SU-DHL-6 (cell line): Measurements from ENCODE around the gene EHBP1.

Source experiments
- H2AFZ ChIP-seq: fragments of 200-600 bp; sonication (generic); 2 replicates; pipeline ENCODE4 v1.6.1; 2014; ENCODE audit warnings: low read depth, mild to moderate bottlenecking, moderate library complexity, mixed read lengths, antibody characterized with exemption, low read length; ENCODE audit not compliant: severe bottlenecking
- H3F3A ChIP-seq: fragments of 200-600 bp; shearing (Covaris generic); 2 replicates; pipeline ENCODE4 v1.6.0; 2016; ENCODE audit warnings: antibody characterized with exemption, mild to moderate bottlenecking; ENCODE audit not compliant: insufficient read depth
- H3K27ac ChIP-seq: fragments of 200-600 bp; sonication (generic); 2 replicates; pipeline ENCODE4 v1.5.1; 2016; ENCODE audit warnings: low read depth, mild to moderate bottlenecking, low read length, moderate library complexity, mixed read lengths
- H3K27me3 ChIP-seq: fragments of 200-600 bp; sonication (generic), shearing (Covaris generic); 2 replicates; pipeline ENCODE4 v1.6.0; 2014; ENCODE audit warnings: mild to moderate bottlenecking, low read length
- H3K36me3 ChIP-seq: fragments of 200-600 bp; sonication (generic); 2 replicates; pipeline ENCODE4 v1.6.1; 2014; ENCODE audit warnings: mild to moderate bottlenecking, low read length, mixed read lengths
- H3K4me2 ChIP-seq: fragments of 300-600, 200-600 bp; shearing (Covaris generic), sonication (generic); 2 replicates; pipeline ENCODE4 v1.6.0; 2014; ENCODE audit warnings: low read length, low read depth, mild to moderate bottlenecking; ENCODE audit not compliant: poor library complexity, severe bottlenecking
- H3K4me3 ChIP-seq: fragments of 200-600 bp; sonication (generic); 2 replicates; pipeline ENCODE4 v1.5.1; 2014; ENCODE audit warnings: antibody characterized with exemption, low read length, mild to moderate bottlenecking, mixed read lengths; ENCODE audit not compliant: insufficient read depth, poor library complexity, severe bottlenecking
- H3K79me2 ChIP-seq: fragments of 200-600 bp; sonication (generic); 2 replicates; pipeline ENCODE4 v1.6.1; 2014; ENCODE audit warnings: mild to moderate bottlenecking, low read length, moderate library complexity; ENCODE audit not compliant: insufficient read depth
- H3K9ac ChIP-seq: fragments of 200-600 bp; sonication (generic); 2 replicates; pipeline ENCODE4 v1.7.0; 2014; ENCODE audit warnings: mild to moderate bottlenecking, low read length
- H3K9me2 ChIP-seq: fragments of 200-600 bp; sonication (generic); replicated peaks from 2 replicates; pipeline ENCODE4 v1.6.1; 2014; ENCODE audit warnings: low read length; ENCODE audit not compliant: insufficient read depth
- H3K9me3 ChIP-seq: fragments of 200-600 bp; sonication (generic); 2 replicates; pipeline ENCODE4 v1.6.1; 2014; ENCODE audit warnings: low read length, mixed read lengths; ENCODE audit not compliant: insufficient read depth
- H4K20me1 ChIP-seq: fragments of 200-600 bp; sonication (generic); 2 replicates; pipeline ENCODE4 v1.6.1; 2014; ENCODE audit warnings: low read depth, mild to moderate bottlenecking, antibody characterized with exemption, low read length, moderate library complexity, mixed read lengths
- EZH2phosphoT487 ChIP-seq: fragments of 200-600 bp; sonication (generic), shearing (Covaris generic); conservative IDR thresholded peaks from 2 replicates; pipeline ENCODE4 v1.6.1; 2018; ENCODE audit warnings: mild to moderate bottlenecking, antibody characterized with exemption, low read length, moderate library complexity, mixed read lengths
- TF ChIP-seq, protein P1 (sequence below): fragments of 200-600 bp; sonication (generic); IDR thresholded peaks from one replicate; pipeline ENCODE4 v1.5.1; 2017; ENCODE audit warnings: antibody characterized with exemption, mild to moderate bottlenecking, low read length, moderate library complexity; ENCODE audit not compliant: insufficient read depth, poor library complexity, severe bottlenecking

EHBP1 gene

DNA sequence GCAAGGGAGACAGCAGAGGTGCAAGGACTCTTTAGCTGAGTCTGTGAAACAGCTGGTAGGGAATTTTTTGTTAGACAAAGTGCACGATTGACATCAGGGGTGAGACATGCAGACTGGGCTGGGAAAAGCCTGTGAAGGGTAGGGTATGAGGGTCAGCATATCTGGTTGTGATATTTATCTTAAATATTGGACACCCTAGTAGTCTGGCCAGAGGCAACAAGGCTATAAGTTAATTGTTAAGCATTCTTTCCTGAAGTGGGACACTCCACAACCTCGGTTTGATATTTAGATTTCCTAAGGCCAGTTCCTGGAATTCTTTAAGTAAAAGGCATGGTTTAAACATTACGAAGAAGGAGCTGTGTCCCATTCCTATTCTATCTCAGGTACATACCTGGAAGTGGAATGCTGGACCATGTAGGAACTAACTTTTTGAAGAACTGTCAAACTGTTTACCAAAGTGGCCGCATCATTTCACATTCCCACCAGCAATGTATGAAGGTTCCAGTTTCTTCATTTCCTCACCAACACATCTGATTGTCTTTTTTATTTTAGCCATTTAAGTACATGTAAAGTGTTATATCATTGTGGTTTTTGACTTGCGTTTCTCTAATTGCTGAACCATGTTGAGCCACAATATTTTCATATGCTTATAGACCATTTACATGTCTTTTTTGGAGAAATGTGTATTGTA, 22.5 kb downstream of the EHBP1 start:
- H3F3A ChIP-seq: no peaks in the 10 kb centered on the region
- TF ChIP-seq EZH2phosphoT487: no peak
- TF ChIP-seq, protein P1, sequence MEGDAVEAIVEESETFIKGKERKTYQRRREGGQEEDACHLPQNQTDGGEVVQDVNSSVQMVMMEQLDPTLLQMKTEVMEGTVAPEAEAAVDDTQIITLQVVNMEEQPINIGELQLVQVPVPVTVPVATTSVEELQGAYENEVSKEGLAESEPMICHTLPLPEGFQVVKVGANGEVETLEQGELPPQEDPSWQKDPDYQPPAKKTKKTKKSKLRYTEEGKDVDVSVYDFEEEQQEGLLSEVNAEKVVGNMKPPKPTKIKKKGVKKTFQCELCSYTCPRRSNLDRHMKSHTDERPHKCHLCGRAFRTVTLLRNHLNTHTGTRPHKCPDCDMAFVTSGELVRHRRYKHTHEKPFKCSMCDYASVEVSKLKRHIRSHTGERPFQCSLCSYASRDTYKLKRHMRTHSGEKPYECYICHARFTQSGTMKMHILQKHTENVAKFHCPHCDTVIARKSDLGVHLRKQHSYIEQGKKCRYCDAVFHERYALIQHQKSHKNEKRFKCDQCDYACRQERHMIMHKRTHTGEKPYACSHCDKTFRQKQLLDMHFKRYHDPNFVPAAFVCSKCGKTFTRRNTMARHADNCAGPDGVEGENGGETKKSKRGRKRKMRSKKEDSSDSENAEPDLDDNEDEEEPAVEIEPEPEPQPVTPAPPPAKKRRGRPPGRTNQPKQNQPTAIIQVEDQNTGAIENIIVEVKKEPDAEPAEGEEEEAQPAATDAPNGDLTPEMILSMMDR: no peak
- no peak overlapping the region for H3K27ac ChIP-seq
- H3K4me3 ChIP-seq: no peak overlapping the region
- H2AFZ ChIP-seq: no peak overlapping the region
- H3K36me3 ChIP-seq: no peaks in the 10 kb centered on the region
- no peaks in the 10 kb centered on the region for H4K20me1 ChIP-seq
- H3K9me2 ChIP-seq: no peaks in the 10 kb centered on the region
- H3K79me2 ChIP-seq: no peaks in the 10 kb centered on the region; the same call in 1 of the 2 replicates
- H3K9me3 ChIP-seq: no peaks in the 10 kb centered on the region
- no peaks in the 10 kb centered on the region for H3K27me3 ChIP-seq
- no peak overlapping the region for H3K4me2 ChIP-seq
- H3K9ac ChIP-seq: no peak overlapping the region

DNA sequence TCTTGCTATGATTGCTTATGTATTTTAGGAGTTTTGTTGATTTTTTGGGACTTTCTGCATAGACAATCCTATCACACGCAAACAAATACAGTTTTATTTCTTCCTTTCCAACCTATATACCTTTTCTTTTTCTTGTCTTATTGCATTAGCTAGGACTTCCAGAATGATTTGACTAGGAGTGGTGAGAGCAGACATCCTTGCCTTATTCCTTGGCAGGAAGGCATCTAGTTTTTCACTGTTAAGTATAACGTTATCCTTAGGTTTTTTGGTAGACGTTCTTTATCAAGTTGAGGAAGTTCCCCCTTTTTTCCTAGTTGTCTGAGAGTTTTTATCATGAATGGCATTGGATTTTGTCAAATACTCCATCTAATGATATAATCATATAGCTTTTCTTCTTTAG, 25.8 kb downstream of the EHBP1 start:
- Histone ChIP-seq H3K9ac (no peak overlapping the region), H3K4me2 (no peak overlapping the region), H3K27ac (no peak overlapping the region), H3K36me3 (no peaks in the 10 kb centered on the region), H3K9me3 (no peaks in the 10 kb centered on the region), H3F3A (no peaks in the 10 kb centered on the region), H4K20me1 (0 out of 2 replicates have a peak, but pooled peaks cover 5% of the 10 kb centered on the region), H3K4me3 (no peak overlapping the region), H3K27me3 (no peaks in the 10 kb centered on the region), H2AFZ (no peak overlapping the region), H3K9me2 (no peaks in the 10 kb centered on the region), H3K79me2 (peaks cover 12% of the 10 kb centered on the region)
- TF ChIP-seq EZH2phosphoT487: no peak
- TF ChIP-seq, protein P1: no peak

DNA sequence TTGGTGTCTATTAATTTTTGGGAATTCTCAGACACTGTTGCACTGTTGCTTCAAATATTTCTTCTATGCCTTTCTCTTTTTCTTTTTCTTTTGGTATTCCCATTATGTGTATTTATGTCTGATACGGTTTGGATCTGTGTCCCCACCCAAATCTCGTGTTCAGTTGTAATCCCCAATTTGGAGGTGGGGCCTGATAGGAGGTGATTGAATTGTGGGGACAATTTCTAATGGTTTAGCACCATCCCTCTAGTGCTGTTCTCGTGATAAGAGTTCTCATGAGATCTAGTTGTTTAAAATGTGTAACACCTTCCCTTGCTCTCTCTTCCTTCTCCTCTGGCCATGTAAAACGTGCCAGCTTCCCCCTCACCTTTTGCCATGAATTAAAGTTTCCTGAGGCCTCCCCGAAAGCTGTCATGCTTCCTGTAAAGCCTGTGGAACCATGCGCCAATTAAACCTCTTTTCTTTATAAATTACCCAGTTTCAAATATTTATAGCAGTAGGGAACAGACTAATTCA, 26.8 kb downstream of the EHBP1 start:
- H3K27me3 ChIP-seq: no peaks in the 10 kb centered on the region
- H3K9ac ChIP-seq: no peak overlapping the region
- H4K20me1 ChIP-seq: 0 out of 2 replicates have a peak, but pooled peaks cover 5% of the 10 kb centered on the region
- TF ChIP-seq EZH2phosphoT487: no peak
- TF ChIP-seq, protein P1: no peak
- no peaks in the 10 kb centered on the region for H3K9me2 ChIP-seq
- H3K79me2 ChIP-seq: peaks cover 18% of the 10 kb centered on the region
- H3K9me3 ChIP-seq: no peaks in the 10 kb centered on the region
- H2AFZ ChIP-seq: no peak overlapping the region
- no peak overlapping the region for H3K27ac ChIP-seq
- H3K4me3 ChIP-seq: no peak overlapping the region
- H3K4me2 ChIP-seq: no peak overlapping the region
- H3F3A ChIP-seq: no peaks in the 10 kb centered on the region
- H3K36me3 ChIP-seq: no peaks in the 10 kb centered on the region
